Thymus (tissue), 11 donors: ENCODE measurements around the gene CYP2C9. TPM values are rescaled to one million over a fixed set of nuclear protein-coding genes. Genes with fewer than 3 reads are reported as not detected.
"Not testable (repeated sequence)": the region's sequence is repeated elsewhere in the genome, so short reads cannot be mapped to it uniquely, and the experiment has no call there.

Source experiments
- DNase-seq, 9 donors: peaks; one replicate each; pipeline ENCODE4 v3.0.0-alpha.2; 2013; ENCODE audit warnings: low spot score in 9 of 9, low read depth in 6 of 9, missing footprints in 1 of 9
- H3K27ac ChIP-seq, 2 donors: one replicate each; pipeline ENCODE4 v1.5.1; 2013; ENCODE audit warnings: control low read depth in 1 of 2, low read depth in 1 of 2, low read length in 1 of 2, mild to moderate bottlenecking in 1 of 2, moderate library complexity in 1 of 2
- H3K27me3 ChIP-seq, 2 donors: one replicate each; pipeline ENCODE4 v1.5.1; 2013; ENCODE audit warnings: low read length in 1 of 2; ENCODE audit not compliant: control insufficient read depth in 2 of 2, insufficient read depth in 1 of 2
- H3K36me3 ChIP-seq, 2 donors: one replicate each; pipeline ENCODE4 v1.5.1; 2013; ENCODE audit warnings: low read length in 1 of 2, mild to moderate bottlenecking in 1 of 2, moderate library complexity in 1 of 2; ENCODE audit not compliant: control insufficient read depth in 2 of 2, insufficient read depth in 2 of 2
- H3K4me1 ChIP-seq, 2 donors: one replicate each; pipeline ENCODE4 v1.5.1; 2013; ENCODE audit warnings: low read length in 2 of 2; ENCODE audit not compliant: control insufficient read depth in 2 of 2, insufficient read depth in 2 of 2
- H3K4me3 ChIP-seq, 2 donors: one replicate each; pipeline ENCODE4 v1.5.1; 2013; ENCODE audit warnings: low read length in 2 of 2, control low read depth in 1 of 2, mild to moderate bottlenecking in 1 of 2
- H3K9me3 ChIP-seq, 2 donors: one replicate each; pipeline ENCODE4 v1.5.1; 2013; ENCODE audit warnings: low read length in 1 of 2, mild to moderate bottlenecking in 1 of 2; ENCODE audit not compliant: control insufficient read depth in 2 of 2, insufficient read depth in 1 of 2
- WGBS: extraction: QIAGEN DNeasy Blood & Tissue Kit; methylation state at CpG from one replicate; pipeline ENCODE4 v1.1.7; 2013; 5-methylcytosine and 5-hydroxymethylcytosine counted together
- polyA plus RNA-seq: library from polyadenylated mRNA; stranded (reverse); fragments of 200-250 nt; gene quantifications from one replicate; pipeline ENCODE4 v1.2.3, GENCODE V29; 2013
- total RNA-seq: library from RNA; stranded (reverse); fragments of 120-200 nt; gene quantifications from one replicate; pipeline ENCODE4 v1.2.4, GENCODE V29; 2013
- donor health status: healthy.

The CYP2C9 gene
- total and polyA plus RNA-seq, 2 donors, result 0.05 to 0.55 TPM

DNA sequence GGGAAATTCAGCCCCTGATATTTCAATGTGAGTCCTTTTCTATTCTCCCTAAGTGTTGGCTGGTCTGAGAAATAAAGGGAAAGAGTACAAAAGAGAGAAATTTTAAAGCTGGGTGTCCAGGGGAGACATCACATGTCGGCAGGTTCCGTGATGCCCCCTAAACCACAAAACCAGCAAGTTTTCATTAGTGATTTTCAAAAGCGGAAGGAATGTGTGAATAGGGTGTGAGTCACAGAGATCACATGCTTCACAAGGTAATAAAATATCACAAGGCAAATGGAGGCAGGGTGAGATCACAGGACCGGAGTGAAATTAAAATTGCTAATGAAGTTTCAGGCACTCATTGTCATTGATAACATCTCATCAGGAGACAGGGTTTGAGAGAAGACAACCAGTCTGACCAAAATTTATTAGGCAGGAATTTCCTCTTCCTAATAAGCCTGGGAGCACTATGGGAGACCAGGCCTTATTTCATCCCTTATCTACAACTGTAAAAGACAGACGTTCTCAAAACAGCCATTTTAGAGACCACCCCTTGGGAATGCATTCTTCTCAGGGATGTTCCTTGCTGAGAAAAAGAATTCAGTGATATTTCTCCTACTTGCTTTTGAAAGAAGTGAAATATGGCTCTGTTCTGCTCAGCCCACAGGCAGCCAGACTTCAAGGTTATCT lies 5.1 kb downstream of the CYP2C9 start:
- not testable (repeated sequence) for H3K27me3 ChIP-seq, H3K4me3 ChIP-seq, H3K9me3 ChIP-seq, H3K27ac ChIP-seq, H3K4me1 ChIP-seq, DNase-seq, H3K36me3 ChIP-seq
- WGBS, result 97% methylated on average over 5 of the region's 5 CpGs

DNA sequence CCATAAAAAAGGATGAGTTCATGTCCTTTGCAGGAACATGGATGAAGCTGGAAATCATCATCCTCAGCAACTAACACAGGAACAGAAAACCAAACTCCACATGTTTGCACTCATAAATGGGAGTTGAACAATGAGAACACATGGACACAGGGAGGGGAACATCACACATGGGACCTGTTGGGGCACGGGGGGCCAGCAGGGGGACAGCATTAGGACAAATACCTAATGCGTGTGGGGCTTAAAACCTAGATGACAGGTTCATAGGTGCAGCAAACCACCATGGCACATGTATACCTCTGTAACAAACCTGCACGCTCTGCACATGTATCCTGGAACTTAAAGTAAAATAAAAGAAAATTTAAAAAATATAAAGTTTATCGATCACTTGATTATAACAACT lies 7.7 kb downstream of the CYP2C9 start:
- not testable (repeated sequence) for H3K9me3 ChIP-seq, H3K4me3 ChIP-seq, H3K4me1 ChIP-seq, DNase-seq, H3K36me3 ChIP-seq, H3K27me3 ChIP-seq, H3K27ac ChIP-seq
- WGBS, result 95% methylated on average over 4 of the region's 4 CpGs

- DNase-seq, result peak in 2 of 9 donors; percentile 1 to 13
- H3K36me3 ChIP-seq, result no peaks in the 10 kb centered on the region
- no peak overlapping the region for H3K4me3 ChIP-seq
- no peaks in the 10 kb centered on the region for H3K27me3 ChIP-seq
- 4% methylated on average over 1 of the region's 1 CpG for WGBS
- H3K27ac ChIP-seq, result no peak overlapping the region
- no peaks in the 10 kb centered on the region for H3K9me3 ChIP-seq
- H3K4me1 ChIP-seq, result no peaks in the 10 kb centered on the region
Observed at GRCh38 chr10:94963901-94964300, 25.4 kb downstream of the CYP2C9 start.

GRCh38 chr10:94983555-94983954 lies 45.1 kb downstream of the CYP2C9 start:
- DNase-seq, result no peak
- H3K9me3 ChIP-seq, result no peaks in the 10 kb centered on the region
- no peaks in the 10 kb centered on the region for H3K36me3 ChIP-seq
- H3K27ac ChIP-seq, result no peak overlapping the region
- no peaks in the 10 kb centered on the region for H3K27me3 ChIP-seq
- WGBS, result 88% methylated on average over 4 of the region's 4 CpGs
- H3K4me3 ChIP-seq, result no peak overlapping the region
- no peaks in the 10 kb centered on the region for H3K4me1 ChIP-seq

- H3K4me1 ChIP-seq, result no peaks in the 10 kb centered on the region
- H3K27ac ChIP-seq, result no peak overlapping the region
- H3K27me3 ChIP-seq, result no peaks in the 10 kb centered on the region
- no peaks in the 10 kb centered on the region for H3K36me3 ChIP-seq
- no peak for DNase-seq
- no peak overlapping the region for H3K4me3 ChIP-seq
- peaks cover 2 to 3% of the 10 kb centered on the region in 2 donors for H3K9me3 ChIP-seq
Observed at GRCh38 chr10:94989192-94989591, 50.7 kb downstream of the CYP2C9 start.

DNA sequence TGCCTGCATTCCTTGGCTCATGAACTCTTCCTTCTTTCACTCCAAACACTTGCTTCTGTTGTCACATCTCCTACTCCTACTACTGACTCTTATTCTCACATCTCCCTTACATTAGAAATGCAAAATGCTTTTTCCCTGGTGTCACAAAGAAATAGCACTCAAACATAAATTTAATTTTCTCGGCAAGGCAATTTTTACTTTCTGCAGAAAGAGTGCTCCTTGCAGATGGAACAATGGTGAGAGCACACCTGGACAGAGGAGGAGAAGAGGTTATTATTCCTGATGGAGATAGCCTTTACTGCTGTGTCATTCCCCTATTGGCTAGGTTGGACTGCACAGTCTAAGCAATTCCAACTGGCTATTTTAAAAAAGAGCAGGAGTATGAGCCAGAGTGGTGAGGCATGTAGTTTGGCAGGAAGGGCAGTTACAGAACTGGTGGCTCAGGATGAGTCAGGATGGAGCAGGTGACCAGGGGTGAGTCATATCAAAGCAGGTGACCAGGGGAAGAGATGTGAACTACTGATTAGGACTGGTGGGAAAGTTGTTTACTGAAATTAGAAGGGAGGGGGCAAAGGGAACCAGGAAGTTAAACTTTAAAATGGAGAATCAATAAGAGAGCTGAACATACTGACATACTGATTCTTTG lies 52.9 kb downstream of the CYP2C9 start:
- Histone ChIP-seq H3K36me3 (no peaks in the 10 kb centered on the region), H3K4me1 (no peaks in the 10 kb centered on the region), H3K27me3 (no peaks in the 10 kb centered on the region), H3K9me3 (peaks cover 2 to 3% of the 10 kb centered on the region in 2 donors), H3K4me3 (no peak overlapping the region), H3K27ac (no peak overlapping the region)
- 95% methylated on average over 1 of the region's 1 CpG for WGBS
- DNase-seq, result no peak

DNA sequence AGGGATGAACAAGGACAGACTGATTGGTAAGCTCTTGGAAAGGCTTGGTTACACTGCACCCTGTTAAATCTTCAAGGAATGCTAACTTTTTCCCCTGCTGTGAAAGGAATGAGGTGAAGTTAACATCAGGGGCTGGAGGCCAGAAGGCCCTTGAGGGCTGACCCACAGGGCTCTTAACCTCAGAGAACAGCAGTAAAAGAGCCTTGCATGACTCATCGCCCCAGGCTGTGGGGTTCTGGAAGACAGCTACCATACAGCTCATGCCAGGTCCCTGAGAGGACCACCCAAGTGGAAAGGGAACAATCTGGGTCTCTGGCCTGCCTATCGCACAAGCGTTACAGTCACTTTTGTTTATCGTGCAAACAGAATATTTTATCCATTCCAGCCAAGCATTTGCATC lies 54.4 kb downstream of the CYP2C9 start:
- 81% methylated on average over 4 of the region's 4 CpGs for WGBS
- DNase-seq, result no peak
- H3K4me3 ChIP-seq, result no peak overlapping the region
- no peak overlapping the region for H3K27ac ChIP-seq
- peaks cover 2 to 3% of the 10 kb centered on the region in 2 donors for H3K9me3 ChIP-seq
- H3K27me3 ChIP-seq, result no peaks in the 10 kb centered on the region
- H3K36me3 ChIP-seq, result no peaks in the 10 kb centered on the region
- no peaks in the 10 kb centered on the region for H3K4me1 ChIP-seq

DNA sequence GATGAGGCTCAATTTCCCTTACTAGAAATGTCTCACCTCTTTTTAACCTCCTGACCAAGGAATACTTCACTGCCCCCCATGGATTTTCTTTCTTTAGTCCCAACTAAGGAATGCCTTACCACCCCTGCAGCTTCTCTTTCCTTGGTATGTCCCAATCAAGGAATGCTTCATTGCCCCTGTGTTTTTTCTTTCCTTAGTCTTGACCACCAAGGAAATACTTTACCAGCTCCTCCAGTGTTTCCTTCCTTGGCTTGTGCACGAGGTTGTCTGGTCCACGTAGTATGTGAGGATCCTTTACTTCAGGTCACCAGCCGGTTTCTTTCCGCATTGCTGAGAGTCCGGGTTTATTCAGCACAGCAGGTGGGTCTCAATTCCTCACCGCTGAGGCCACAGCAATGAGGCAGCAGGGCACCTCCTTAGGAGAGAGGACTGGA lies 59.3 kb downstream of the CYP2C9 start:
- Histone ChIP-seq H3K36me3 (no peaks in the 10 kb centered on the region), H3K9me3 (peaks cover 0 to 2% of the 10 kb centered on the region in 2 donors), H3K4me1 (no peaks in the 10 kb centered on the region), H3K27ac (no peak overlapping the region), H3K4me3 (no peak overlapping the region), H3K27me3 (no peaks in the 10 kb centered on the region)
- WGBS, result 90% methylated on average over 6 of the region's 6 CpGs
- no peak for DNase-seq

DNA sequence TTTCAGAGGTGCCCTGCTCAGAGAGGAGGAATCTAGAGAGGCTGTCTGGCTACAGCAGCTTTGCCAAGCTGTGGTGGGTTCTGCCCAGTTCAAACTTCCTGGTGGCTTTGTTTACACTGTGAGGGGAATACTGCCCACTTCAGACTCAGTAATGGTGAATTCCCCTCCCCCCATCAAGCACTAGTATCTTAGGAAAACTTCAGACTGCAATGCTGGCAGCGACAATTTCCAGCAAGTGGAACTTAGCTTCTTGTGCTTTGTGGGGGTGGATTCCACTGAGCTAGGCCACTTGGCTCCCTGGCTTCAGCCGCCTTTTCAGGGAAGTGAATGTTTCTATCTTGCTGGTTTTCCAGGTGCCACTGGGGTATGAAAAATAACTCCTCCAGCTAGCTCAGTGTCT lies 88.0 kb downstream of the CYP2C9 start:
- Histone ChIP-seq H3K27me3 (no peaks in the 10 kb centered on the region), H3K4me1 (no peaks in the 10 kb centered on the region), H3K27ac (no peak overlapping the region), H3K9me3 (no peaks in the 10 kb centered on the region), H3K36me3 (no peaks in the 10 kb centered on the region), H3K4me3 (no peak overlapping the region)
- no peak for DNase-seq
- WGBS, result 97% methylated on average over 2 of the region's 2 CpGs
